ENCODE results near the gene IDNK.

The IDNK gene

GRCh38 chr9:83665580-83666200 lies 42.7 kb downstream of the IDNK start:
- TF ChIP-seq YY1 (IDR thresholded peaks at IDR 0.05; ENCODE audit: low read depth): no peak
- TF ChIP-seq ZBTB7A (IDR thresholded peaks at IDR 0.05; ENCODE audit: low read depth): no peak
- TF ChIP-seq REST (IDR thresholded peaks at IDR 0.05; ENCODE audit: low read depth): no peak
- no peak for TF ChIP-seq TEAD4 (IDR thresholded peaks at IDR 0.05)
- no peak for TF ChIP-seq RAD21 (IDR thresholded peaks at IDR 0.05; ENCODE audit: low read depth)
- no peak for TF ChIP-seq FOXM1 (IDR thresholded peaks at IDR 0.05; ENCODE audit: borderline replicate concordance, low read depth)
- no peak for TF ChIP-seq EGR1 (IDR thresholded peaks at IDR 0.05)
- no peak for TF ChIP-seq NFIC (IDR thresholded peaks at IDR 0.05)
- TF ChIP-seq USF1 (IDR thresholded peaks at IDR 0.05): no peak
- TF ChIP-seq CREB1 (IDR thresholded peaks at IDR 0.05; ENCODE audit: low read depth): no peak
- TF ChIP-seq CEBPB (IDR thresholded peaks at IDR 0.05): no peak
- no peak for TF ChIP-seq MAX (IDR thresholded peaks at IDR 0.05)
- TF ChIP-seq EP300 (IDR thresholded peaks at IDR 0.05; ENCODE audit: borderline replicate concordance): no peak
- no peak for TF ChIP-seq TCF12 (IDR thresholded peaks at IDR 0.05; ENCODE audit: low read depth)
- TF ChIP-seq TAF1 (IDR thresholded peaks at IDR 0.05; ENCODE audit: low read depth): no peak

- no peak for TF ChIP-seq RAD21 (IDR thresholded peaks at IDR 0.05; ENCODE audit: low read depth)
- TF ChIP-seq FOXM1 (IDR thresholded peaks at IDR 0.05; ENCODE audit: borderline replicate concordance, low read depth): no peak
- no peak for TF ChIP-seq MAX (IDR thresholded peaks at IDR 0.05)
- no peak for TF ChIP-seq YY1 (IDR thresholded peaks at IDR 0.05; ENCODE audit: low read depth)
- no peak for TF ChIP-seq NFIC (IDR thresholded peaks at IDR 0.05)
- TF ChIP-seq TEAD4 (IDR thresholded peaks at IDR 0.05): no peak
- TF ChIP-seq CREB1 (IDR thresholded peaks at IDR 0.05; ENCODE audit: low read depth): no peak
- TF ChIP-seq TCF12 (IDR thresholded peaks at IDR 0.05; ENCODE audit: low read depth): no peak
- no peak for TF ChIP-seq USF1 (IDR thresholded peaks at IDR 0.05)
- no peak for TF ChIP-seq EGR1 (IDR thresholded peaks at IDR 0.05)
- no peak for TF ChIP-seq EP300 (IDR thresholded peaks at IDR 0.05; ENCODE audit: borderline replicate concordance)
- no peak for TF ChIP-seq REST (IDR thresholded peaks at IDR 0.05; ENCODE audit: low read depth)
- TF ChIP-seq CEBPB (IDR thresholded peaks at IDR 0.05): no peak
- TF ChIP-seq ZBTB7A (IDR thresholded peaks at IDR 0.05; ENCODE audit: low read depth): no peak
These were observed 46.1 kb downstream of the IDNK start for GRCh38 chr9:83669067-83669466.

GRCh38 chr9:83670381-83670780 lies 47.4 kb downstream of the IDNK start:
- no peak for TF ChIP-seq YY1 (IDR thresholded peaks at IDR 0.05; ENCODE audit: low read depth)
- TF ChIP-seq USF1 (IDR thresholded peaks at IDR 0.05): no peak
- TF ChIP-seq CREB1 (IDR thresholded peaks at IDR 0.05; ENCODE audit: low read depth): no peak
- TF ChIP-seq TAF1 (IDR thresholded peaks at IDR 0.05; ENCODE audit: low read depth): no peak
- no peak for TF ChIP-seq EGR1 (IDR thresholded peaks at IDR 0.05)
- TF ChIP-seq REST (IDR thresholded peaks at IDR 0.05; ENCODE audit: low read depth): no peak
- no peak for TF ChIP-seq TEAD4 (IDR thresholded peaks at IDR 0.05)
- no peak for TF ChIP-seq NFIC (IDR thresholded peaks at IDR 0.05)
- TF ChIP-seq EP300 (IDR thresholded peaks at IDR 0.05; ENCODE audit: borderline replicate concordance): no peak
- TF ChIP-seq TCF12 (IDR thresholded peaks at IDR 0.05; ENCODE audit: low read depth): no peak
- no peak for TF ChIP-seq CEBPB (IDR thresholded peaks at IDR 0.05)
- TF ChIP-seq RAD21 (IDR thresholded peaks at IDR 0.05; ENCODE audit: low read depth): no peak

- no peak for TF ChIP-seq CREB1 (IDR thresholded peaks at IDR 0.05; ENCODE audit: low read depth)
- no peak for TF ChIP-seq EP300 (IDR thresholded peaks at IDR 0.05; ENCODE audit: borderline replicate concordance)
- no peak for TF ChIP-seq EGR1 (IDR thresholded peaks at IDR 0.05)
- TF ChIP-seq NFIC (IDR thresholded peaks at IDR 0.05): no peak
- no peak for TF ChIP-seq CEBPB (IDR thresholded peaks at IDR 0.05)
- no peak for TF ChIP-seq TAF1 (IDR thresholded peaks at IDR 0.05; ENCODE audit: low read depth)
- no peak for TF ChIP-seq REST (IDR thresholded peaks at IDR 0.05; ENCODE audit: low read depth)
- TF ChIP-seq FOXM1 (IDR thresholded peaks at IDR 0.05; ENCODE audit: borderline replicate concordance, low read depth): no peak
- no peak for TF ChIP-seq USF1 (IDR thresholded peaks at IDR 0.05)
- TF ChIP-seq RAD21 (IDR thresholded peaks at IDR 0.05; ENCODE audit: low read depth): no peak
- TF ChIP-seq MAX (IDR thresholded peaks at IDR 0.05): no peak
- TF ChIP-seq YY1 (IDR thresholded peaks at IDR 0.05; ENCODE audit: low read depth): no peak
These were observed 48.5 kb downstream of the IDNK start for GRCh38 chr9:83671451-83671850.
